Esophagus squamous epithelium (tissue), 4 donors: ENCODE results near the gene OR6P1.

Experiments
- POLR2A ChIP-seq, 4 donors: fragments of 450-650 bp; IDR thresholded peaks; one replicate each; pipeline ENCODE4 v1.6.1; 2017; ENCODE audit warnings: antibody characterized with exemption in 4 of 4, mild to moderate bottlenecking in 4 of 4, moderate library complexity in 3 of 4
- TF ChIP-seq, protein P1 (sequence below), 6 experiments: fragments of 450-650 bp in 4 of 6; fragments of 200-600 bp in 2 of 6; sonication (generic) in 2 of 6; IDR thresholded peaks; one replicate each; pipeline ENCODE4 v1.5.1; 2016 to 2019; ENCODE audit warnings: antibody characterized with exemption in 6 of 6, mild to moderate bottlenecking in 4 of 6, moderate library complexity in 4 of 6

- TF ChIP-seq, protein P1, sequence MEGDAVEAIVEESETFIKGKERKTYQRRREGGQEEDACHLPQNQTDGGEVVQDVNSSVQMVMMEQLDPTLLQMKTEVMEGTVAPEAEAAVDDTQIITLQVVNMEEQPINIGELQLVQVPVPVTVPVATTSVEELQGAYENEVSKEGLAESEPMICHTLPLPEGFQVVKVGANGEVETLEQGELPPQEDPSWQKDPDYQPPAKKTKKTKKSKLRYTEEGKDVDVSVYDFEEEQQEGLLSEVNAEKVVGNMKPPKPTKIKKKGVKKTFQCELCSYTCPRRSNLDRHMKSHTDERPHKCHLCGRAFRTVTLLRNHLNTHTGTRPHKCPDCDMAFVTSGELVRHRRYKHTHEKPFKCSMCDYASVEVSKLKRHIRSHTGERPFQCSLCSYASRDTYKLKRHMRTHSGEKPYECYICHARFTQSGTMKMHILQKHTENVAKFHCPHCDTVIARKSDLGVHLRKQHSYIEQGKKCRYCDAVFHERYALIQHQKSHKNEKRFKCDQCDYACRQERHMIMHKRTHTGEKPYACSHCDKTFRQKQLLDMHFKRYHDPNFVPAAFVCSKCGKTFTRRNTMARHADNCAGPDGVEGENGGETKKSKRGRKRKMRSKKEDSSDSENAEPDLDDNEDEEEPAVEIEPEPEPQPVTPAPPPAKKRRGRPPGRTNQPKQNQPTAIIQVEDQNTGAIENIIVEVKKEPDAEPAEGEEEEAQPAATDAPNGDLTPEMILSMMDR (IDR thresholded peaks at IDR 0.05): no peak
- TF ChIP-seq POLR2A (IDR thresholded peaks at IDR 0.05): no peak
Observed at GRCh38 chr1:158583962-158584361, 13.6 kb upstream of the OR6P1 start.
